ENCODE measurements around the gene KCNQ1. TPM values are rescaled to one million over a fixed set of nuclear protein-coding genes. Genes with fewer than 3 reads are reported as not detected.

KCNQ1 gene
- polyA plus RNA-seq, 1 of the 3 experiments (the other 2 are of a cell fraction) = 0.05 TPM

DNA sequence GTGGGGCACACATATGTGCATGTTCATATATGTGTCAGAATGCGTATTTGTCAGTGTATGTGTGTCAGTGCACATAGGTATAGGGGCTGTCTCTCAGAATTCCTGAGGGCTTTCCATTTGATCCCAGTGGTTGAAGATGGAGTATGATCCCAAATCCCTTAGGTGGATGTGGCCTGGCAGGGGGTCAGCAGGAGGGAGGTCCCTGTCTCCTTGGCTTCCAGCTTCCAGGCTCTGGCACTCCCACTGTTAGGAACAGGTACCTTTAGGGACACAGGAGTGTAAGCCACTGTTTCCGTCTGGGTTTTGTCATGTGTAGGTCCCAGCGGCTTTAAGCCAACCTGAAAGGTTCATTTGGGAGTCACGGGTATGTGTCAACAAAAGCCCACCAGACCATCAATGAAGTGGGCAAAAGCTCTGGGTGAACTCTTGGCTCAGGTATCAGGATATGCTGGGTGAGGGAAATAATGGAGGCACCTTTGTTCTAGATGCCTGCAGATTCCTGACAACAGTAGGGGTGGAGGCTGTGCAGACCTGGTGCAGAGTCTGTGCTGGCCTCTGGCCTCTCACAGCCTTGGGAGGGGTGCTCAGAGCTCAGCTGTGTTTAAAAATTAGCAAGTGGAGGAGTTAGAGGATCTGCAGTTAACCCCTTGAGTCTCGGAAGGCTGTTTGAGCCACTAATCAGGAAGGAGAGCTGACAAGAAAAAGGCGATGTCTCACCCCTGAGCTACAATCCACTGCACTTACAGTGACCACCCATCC lies 246.0 kb downstream of the KCNQ1 start:
- Histone ChIP-seq H2AFZ (ENCODE audit: low read depth) (no peak overlapping the region), H4K20me1 (ENCODE audit: insufficient read depth) (peaks cover 92% of the 10 kb centered on the region), H3K9me2 (no peaks in the 10 kb centered on the region), H3K9me3 (no peaks in the 10 kb centered on the region), H3K36me3 (replicated peaks in 1 of 2; ENCODE audit: control insufficient read depth in 1 of 2, insufficient read depth in 2 of 2, low read length in 1 of 2) (no peaks in the 10 kb centered on the region), H3K27me3 (ENCODE audit: insufficient read depth) (no peaks in the 10 kb centered on the region), H3K4me1 (ENCODE audit: control insufficient read depth in 1 of 2, insufficient read depth in 2 of 2, low read depth in 1 of 2, low read length in 1 of 2) (peaks cover 0 to 75% of the 10 kb centered on the region in 2 experiments; a peak in 1 of 4 replicates), H3F3A (replicated peaks; ENCODE audit: insufficient read depth) (no peaks in the 10 kb centered on the region), H3K27ac (ENCODE audit: low read depth in 2 of 2, low read length in 1 of 2) (no peak overlapping the region; a peak in 1 of 4 replicates), H3K79me2 (ENCODE audit: insufficient read depth) (peaks cover 46% of the 10 kb centered on the region), H3K4me3 (ENCODE audit: low read depth in 2 of 2, low read length in 1 of 2) (no peak overlapping the region), H3K9ac (no peak overlapping the region), H3K4me2 (no peak overlapping the region)
- ChIA-PET CTCF (interaction anchor here (1.3 to 9.0 kb wide), 6 partner anchors 12 to 196 kb away, joined by 3 to 52 read pairs (median 7); partner anchors contain the start of gene CDKN1C), POLR2A (interaction anchor here (1.5 to 2.2 kb wide), 2 partner anchors 9 to 88 kb away, joined by 4 to 7 read pairs; partner anchors contain the start of gene KCNQ1OT1)
- TF ChIP-seq, protein P1, sequence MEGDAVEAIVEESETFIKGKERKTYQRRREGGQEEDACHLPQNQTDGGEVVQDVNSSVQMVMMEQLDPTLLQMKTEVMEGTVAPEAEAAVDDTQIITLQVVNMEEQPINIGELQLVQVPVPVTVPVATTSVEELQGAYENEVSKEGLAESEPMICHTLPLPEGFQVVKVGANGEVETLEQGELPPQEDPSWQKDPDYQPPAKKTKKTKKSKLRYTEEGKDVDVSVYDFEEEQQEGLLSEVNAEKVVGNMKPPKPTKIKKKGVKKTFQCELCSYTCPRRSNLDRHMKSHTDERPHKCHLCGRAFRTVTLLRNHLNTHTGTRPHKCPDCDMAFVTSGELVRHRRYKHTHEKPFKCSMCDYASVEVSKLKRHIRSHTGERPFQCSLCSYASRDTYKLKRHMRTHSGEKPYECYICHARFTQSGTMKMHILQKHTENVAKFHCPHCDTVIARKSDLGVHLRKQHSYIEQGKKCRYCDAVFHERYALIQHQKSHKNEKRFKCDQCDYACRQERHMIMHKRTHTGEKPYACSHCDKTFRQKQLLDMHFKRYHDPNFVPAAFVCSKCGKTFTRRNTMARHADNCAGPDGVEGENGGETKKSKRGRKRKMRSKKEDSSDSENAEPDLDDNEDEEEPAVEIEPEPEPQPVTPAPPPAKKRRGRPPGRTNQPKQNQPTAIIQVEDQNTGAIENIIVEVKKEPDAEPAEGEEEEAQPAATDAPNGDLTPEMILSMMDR (IDR thresholded peaks at IDR 0.05) = no peak
- TF ChIP-seq RAD21 (IDR thresholded peaks at IDR 0.05; ENCODE audit: low read length) (no peak), TAF1 (IDR thresholded peaks at IDR 0.05; ENCODE audit: borderline replicate concordance, low read depth, low read length) (no peak), MXI1 (IDR thresholded peaks at IDR 0.05; ENCODE audit: low read depth, low read length) (no peak), RCOR1 (IDR thresholded peaks at IDR 0.05; ENCODE audit: low read length) (no peak), TEAD4 (IDR thresholded peaks at IDR 0.05; ENCODE audit: borderline replicate concordance, insufficient read depth) (no peak)
- DNase-seq = no peak
- 74% methylated on average over 6 of the region's 6 CpGs for WGBS (ENCODE audit: low lambda C conversion rate)

DNA sequence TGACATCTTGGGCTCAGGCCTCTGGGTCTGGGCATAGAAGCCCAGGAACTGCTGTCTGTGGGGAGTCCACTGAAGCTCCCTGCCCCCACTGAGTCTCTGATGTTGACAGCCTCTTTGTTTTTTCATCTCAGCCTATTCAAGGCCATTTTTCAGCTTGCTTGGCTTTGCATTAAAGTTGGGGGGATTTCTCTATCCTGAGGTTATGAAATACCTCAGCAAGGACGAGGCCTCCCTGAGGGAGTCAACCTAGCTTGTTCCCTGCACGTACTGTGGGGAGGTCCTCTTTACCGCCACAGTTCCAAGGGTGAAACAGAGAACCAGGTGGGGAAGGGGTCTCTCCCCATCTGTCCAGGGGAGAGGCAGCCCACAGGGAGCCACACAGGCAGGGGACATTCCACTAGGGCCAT lies 246.6 kb downstream of the KCNQ1 start:
- Histone ChIP-seq H3K9ac (no peak overlapping the region), H3F3A (replicated peaks; ENCODE audit: insufficient read depth) (no peaks in the 10 kb centered on the region), H3K79me2 (ENCODE audit: insufficient read depth) (peaks cover 51% of the 10 kb centered on the region), H2AFZ (ENCODE audit: low read depth) (no peak overlapping the region), H3K9me2 (no peaks in the 10 kb centered on the region), H3K4me2 (no peak overlapping the region), H3K4me1 (ENCODE audit: control insufficient read depth in 1 of 2, insufficient read depth in 2 of 2, low read depth in 1 of 2, low read length in 1 of 2) (peaks cover 0 to 75% of the 10 kb centered on the region in 2 experiments; a peak in 1 of 4 replicates), H3K9me3 (no peaks in the 10 kb centered on the region), H3K27ac (ENCODE audit: low read depth in 2 of 2, low read length in 1 of 2) (no peak overlapping the region), H4K20me1 (ENCODE audit: insufficient read depth) (peaks cover 91% of the 10 kb centered on the region), H3K4me3 (ENCODE audit: low read depth in 2 of 2, low read length in 1 of 2) (no peak overlapping the region), H3K36me3 (replicated peaks in 1 of 2; ENCODE audit: control insufficient read depth in 1 of 2, insufficient read depth in 2 of 2, low read length in 1 of 2) (no peaks in the 10 kb centered on the region), H3K27me3 (ENCODE audit: insufficient read depth) (no peaks in the 10 kb centered on the region)
- DNase-seq = no peak
- TF ChIP-seq NRF1 (IDR thresholded peaks at IDR 0.05; ENCODE audit: low read depth, low read length) = no peak
- TF ChIP-seq TCF12 (IDR thresholded peaks at IDR 0.05) = no peak
- no peak for TF ChIP-seq TEAD4 (IDR thresholded peaks at IDR 0.05; ENCODE audit: borderline replicate concordance, insufficient read depth)
- TF ChIP-seq RCOR1 (IDR thresholded peaks at IDR 0.05; ENCODE audit: low read length) = no peak
- ChIA-PET POLR2A (interaction anchor here (1.5 to 2.2 kb wide), 2 partner anchors 8 to 88 kb away, joined by 4 to 7 read pairs; partner anchors contain the start of gene KCNQ1OT1), CTCF (interaction anchor here (1.3 to 9.0 kb wide), 7 partner anchors 11 to 196 kb away, joined by 3 to 52 read pairs (median 8); partner anchors contain the start of gene CDKN1C)
- 83% methylated on average over 3 of the region's 3 CpGs for WGBS (ENCODE audit: low lambda C conversion rate)

Data from SK-N-SH (cell line).